Transverse colon (tissue), 4 donors: ENCODE measurements around the gene IER2. TPM values are rescaled to one million over a fixed set of nuclear protein-coding genes. Genes with fewer than 3 reads are reported as not detected.

Experiments used
- DNase-seq: peaks from one replicate; pipeline ENCODE4 v3.0.0-alpha.2; 2019
- H3K27ac ChIP-seq, 4 donors: fragments of 200-600 bp; sonication (generic); 2 replicates each; pipeline ENCODE4 v1.5.1; 2016 to 2018; ENCODE audit warnings: inconsistent platforms in 4 of 4
- H3K27me3 ChIP-seq: fragments of 200-600 bp; sonication (generic); 2 replicates; pipeline ENCODE4 v1.5.1; 2017; ENCODE audit warnings: inconsistent platforms
- H3K36me3 ChIP-seq, 4 donors: fragments of 200-600 bp; sonication (generic); 2 replicates each; pipeline ENCODE4 v1.5.1; 2017 to 2019; ENCODE audit warnings: inconsistent platforms in 4 of 4
- H3K4me1 ChIP-seq, 4 donors: fragments of 200-600 bp; sonication (generic); 2 replicates each; pipeline ENCODE4 v1.5.1; 2017 to 2020; ENCODE audit warnings: inconsistent platforms in 4 of 4
- H3K4me3 ChIP-seq, 4 donors: fragments of 200-600 bp; sonication (generic); 1 replicate in 1 of 4; 2 replicates in 3 of 4; pipeline versions ENCODE4 v1.5.1 to v1.6.1; 2017 to 2019; ENCODE audit warnings: inconsistent platforms in 4 of 4
- H3K9me3 ChIP-seq, 2 donors: fragments of 200-600 bp; sonication (generic); 2 replicates each; pipeline ENCODE4 v1.5.1; 2017 to 2019; ENCODE audit warnings: inconsistent platforms in 2 of 2
- EP300 ChIP-seq: sonication (generic); formaldehyde crosslinking; IDR thresholded peaks from one replicate; pipeline ENCODE4 v1.6.1; 2017; ENCODE audit warnings: antibody characterized with exemption, low read depth
- POLR2A ChIP-seq: fragments of 450-650 bp; IDR thresholded peaks from one replicate; pipeline ENCODE4 v1.6.1; 2016; ENCODE audit warnings: antibody characterized with exemption, mild to moderate bottlenecking, moderate library complexity
- POLR2AphosphoS5 ChIP-seq, 3 donors: sonication (generic); formaldehyde crosslinking; IDR thresholded peaks; one replicate each; pipeline ENCODE4 v1.6.1; 2016; ENCODE audit warnings: antibody characterized with exemption in 3 of 3
- WGBS, 2 donors: methylation state at CpG; one replicate each; pipeline ENCODE4 v1.1.5; 2018; ENCODE audit warnings: low coverage in 1 of 2; 5-methylcytosine and 5-hydroxymethylcytosine counted together
- in situ Hi-C, 4 donors: fragments of 200-750 bp; cut with MboI; loops; one replicate each; pipeline versions ENCODE4 v1.15.0 to v1.15.1; 2017; ENCODE audit warnings: low sequenced_read_pairs in 3 of 4, low pct_ligation_motif_present in 1 of 4, low pct_unique_long_range_greater_than_20kb in 1 of 4
- intact Hi-C: fragments of 100-400 bp; cut with DNase I; formaldehyde crosslinking; loops from one replicate; pipeline ENCODE4 v1.15.1; 2023; ENCODE audit warnings: low total_unique reads
- total RNA-seq, 4 donors: library from RNA; depleted of rRNA; stranded (reverse); fragments of >200 nt; gene quantifications; one replicate each; pipeline ENCODE4 v1.1.0, GENCODE V29; 2016
- TF ChIP-seq, protein P1 (sequence below), 5 experiments: fragments of 200-600 bp in 3 of 5; fragments of 450-650 bp in 2 of 5; sonication (generic) in 3 of 5; IDR thresholded peaks; 1 replicate in 2 of 5; 2 replicates in 3 of 5; pipeline ENCODE4 v1.5.1; 2016 to 2017; ENCODE audit warnings: antibody characterized with exemption in 5 of 5, inconsistent platforms in 3 of 5, mild to moderate bottlenecking in 2 of 5, moderate library complexity in 1 of 5

Gene IER2
- total RNA-seq, 4 donors from 2014 or later, result 184 to 503 (median 244) TPM

DNA sequence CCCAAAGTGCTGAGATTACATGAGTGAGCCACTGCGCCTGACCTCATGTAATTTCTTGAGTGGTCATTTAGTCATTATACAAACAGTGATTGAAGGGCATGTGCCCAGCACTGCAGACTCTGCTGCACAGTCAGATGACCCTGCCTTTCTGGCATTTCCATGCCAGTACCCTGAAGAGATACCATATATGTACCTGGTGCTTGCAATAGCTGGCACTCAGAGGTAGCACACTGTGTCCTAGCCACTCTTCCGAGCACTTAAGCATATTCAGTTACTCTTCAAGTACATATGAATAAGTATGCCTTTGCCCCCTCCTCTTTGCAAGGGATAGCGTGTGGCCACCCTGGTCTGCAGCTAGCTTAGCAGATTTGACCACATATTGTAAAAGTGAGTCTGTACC lies 15.6 kb upstream of the IER2 start:
- no peak for DNase-seq
- no peaks in the 10 kb centered on the region for H3K27me3 ChIP-seq
- H3K36me3 ChIP-seq, result peaks cover 0 to 29% (median 7%) of the 10 kb centered on the region in 4 donors
- H3K4me3 ChIP-seq, result no peak overlapping the region
- 94% methylated on average over 3 of the region's 3 CpGs; no CpG with 5 or more reads in 1 of the 2 donors for WGBS, 2 donors
- no peaks in the 10 kb centered on the region for H3K9me3 ChIP-seq
- no peak overlapping the region for H3K27ac ChIP-seq
- TF ChIP-seq POLR2AphosphoS5 (IDR thresholded peaks at IDR 0.05) (no peak), EP300 (no peak), POLR2A (no peak)
- TF ChIP-seq, protein P1, sequence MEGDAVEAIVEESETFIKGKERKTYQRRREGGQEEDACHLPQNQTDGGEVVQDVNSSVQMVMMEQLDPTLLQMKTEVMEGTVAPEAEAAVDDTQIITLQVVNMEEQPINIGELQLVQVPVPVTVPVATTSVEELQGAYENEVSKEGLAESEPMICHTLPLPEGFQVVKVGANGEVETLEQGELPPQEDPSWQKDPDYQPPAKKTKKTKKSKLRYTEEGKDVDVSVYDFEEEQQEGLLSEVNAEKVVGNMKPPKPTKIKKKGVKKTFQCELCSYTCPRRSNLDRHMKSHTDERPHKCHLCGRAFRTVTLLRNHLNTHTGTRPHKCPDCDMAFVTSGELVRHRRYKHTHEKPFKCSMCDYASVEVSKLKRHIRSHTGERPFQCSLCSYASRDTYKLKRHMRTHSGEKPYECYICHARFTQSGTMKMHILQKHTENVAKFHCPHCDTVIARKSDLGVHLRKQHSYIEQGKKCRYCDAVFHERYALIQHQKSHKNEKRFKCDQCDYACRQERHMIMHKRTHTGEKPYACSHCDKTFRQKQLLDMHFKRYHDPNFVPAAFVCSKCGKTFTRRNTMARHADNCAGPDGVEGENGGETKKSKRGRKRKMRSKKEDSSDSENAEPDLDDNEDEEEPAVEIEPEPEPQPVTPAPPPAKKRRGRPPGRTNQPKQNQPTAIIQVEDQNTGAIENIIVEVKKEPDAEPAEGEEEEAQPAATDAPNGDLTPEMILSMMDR (IDR thresholded peaks at IDR 0.05), result no peak
- intact Hi-C loops (no loop called here), in situ Hi-C loops (no loop called here)
- H3K4me1 ChIP-seq, result peaks cover 0 to 3% (median 0%) of the 10 kb centered on the region in 4 donors

GRCh38 chr19:13135068-13136062 lies 14.8 kb upstream of the IER2 start:
- H3K27ac ChIP-seq, result no peak overlapping the region
- 90 to 93% methylated on average over 8 to 59 of the region's 60 CpGs for WGBS, 2 donors
- no peak for TF ChIP-seq POLR2AphosphoS5 (IDR thresholded peaks at IDR 0.05)
- TF ChIP-seq EP300, result no peak
- TF ChIP-seq POLR2A, result no peak
- TF ChIP-seq, protein P1 (IDR thresholded peaks at IDR 0.05), result no peak

DNA sequence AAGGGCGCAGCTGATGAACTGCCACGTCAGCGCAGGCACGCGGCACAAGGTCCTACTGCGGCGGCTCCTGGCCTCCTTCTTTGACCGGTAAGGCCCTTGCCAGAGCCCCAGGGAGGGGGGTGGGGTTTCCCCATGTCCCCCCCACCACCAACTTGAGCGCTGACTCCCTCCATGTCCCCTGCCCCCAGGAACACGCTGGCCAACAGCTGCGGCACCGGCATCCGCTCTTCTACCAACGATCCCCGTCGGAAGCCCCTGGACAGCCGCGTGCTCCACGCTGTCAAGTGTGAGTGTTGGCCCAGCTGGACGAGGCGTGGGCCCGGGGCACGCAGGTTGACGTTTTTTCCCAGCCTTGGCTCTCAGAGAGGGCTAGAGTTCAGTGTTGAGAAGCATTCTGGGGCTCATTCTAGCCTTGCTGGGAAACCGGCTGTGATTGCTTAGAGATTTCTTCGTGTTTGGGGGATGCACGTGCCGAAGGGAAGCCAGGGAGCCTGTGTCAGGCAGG lies 12.9 kb upstream of the IER2 start:
- Histone ChIP-seq H3K27ac (no peak overlapping the region), H3K4me3 (no peak overlapping the region), H3K36me3 (peaks cover 0 to 29% (median 7%) of the 10 kb centered on the region in 4 donors), H3K27me3 (no peaks in the 10 kb centered on the region), H3K9me3 (no peaks in the 10 kb centered on the region), H3K4me1 (peaks cover 0 to 5% (median 0%) of the 10 kb centered on the region in 4 donors)
- DNase-seq, result no peak
- intact Hi-C loops (no loop called here), in situ Hi-C loops (no loop called here)
- TF ChIP-seq POLR2AphosphoS5 (IDR thresholded peaks at IDR 0.05) (no peak), POLR2A (no peak), EP300 (no peak)
- TF ChIP-seq, protein P1 (IDR thresholded peaks at IDR 0.05), result no peak
- 96% methylated on average over 24 of the region's 28 CpGs; no CpG with 5 or more reads in 1 of the 2 donors for WGBS, 2 donors

More at GRCh38 chr19:13135068-13136062, 14.8 kb upstream of the IER2 start:
- no peak for DNase-seq
- intact Hi-C loops, result no loop called here
- in situ Hi-C loops, result no loop called here
- peaks cover 0 to 3% (median 0%) of the 10 kb centered on the region in 4 donors for H3K4me1 ChIP-seq
- H3K27me3 ChIP-seq, result no peaks in the 10 kb centered on the region
- no peak overlapping the region for H3K4me3 ChIP-seq
- H3K36me3 ChIP-seq, result peaks cover 0 to 29% (median 7%) of the 10 kb centered on the region in 4 donors
- H3K9me3 ChIP-seq, result no peaks in the 10 kb centered on the region

GRCh38 chr19:13138171-13138915 lies 11.9 kb upstream of the IER2 start:
- Histone ChIP-seq H3K36me3 (peaks cover 0 to 29% (median 7%) of the 10 kb centered on the region in 4 donors), H3K27ac (no peak overlapping the region), H3K4me3 (no peak overlapping the region), H3K4me1 (peaks cover 0 to 9% (median 2%) of the 10 kb centered on the region in 4 donors), H3K27me3 (no peaks in the 10 kb centered on the region), H3K9me3 (no peaks in the 10 kb centered on the region)
- no peak for DNase-seq
- WGBS, 2 donors, result 89% methylated on average over 26 of the region's 40 CpGs; no CpG with 5 or more reads in 1 of the 2 donors
- intact Hi-C loops (no loop called here), in situ Hi-C loops (no loop called here)
- TF ChIP-seq, protein P1 (IDR thresholded peaks at IDR 0.05), result no peak
- no peak for TF ChIP-seq EP300
